Sigmoid colon (tissue), 7 donors: ENCODE data around the gene CC2D1B. TPM values are rescaled to one million over a fixed set of nuclear protein-coding genes. Genes with fewer than 3 reads are reported as not detected.

ENCODE experiments used
- DNase-seq: peaks from one replicate; pipeline ENCODE4 v3.0.0-alpha.2; 2019
- H3K27ac ChIP-seq, 4 donors: fragments of 200-600 bp; sonication (generic); one replicate each; pipeline ENCODE4 v1.5.1; 2016 to 2019; ENCODE audit warnings: mild to moderate bottlenecking in 1 of 4
- H3K27me3 ChIP-seq, 3 donors: fragments of 200-600 bp; sonication (generic); one replicate each; pipeline ENCODE4 v1.5.1; 2019; ENCODE audit warnings: mild to moderate bottlenecking in 1 of 3
- H3K36me3 ChIP-seq, 4 donors: fragments of 200-600 bp; sonication (generic); one replicate each; pipeline ENCODE4 v1.5.1; 2016 to 2019
- H3K4me1 ChIP-seq, 4 donors: fragments of 200-600 bp; sonication (generic); one replicate each; pipeline ENCODE4 v1.5.1; 2017 to 2019
- H3K4me3 ChIP-seq, 4 donors: fragments of 200-600 bp; sonication (generic); one replicate each; pipeline ENCODE4 v1.5.1; 2017 to 2019; ENCODE audit warnings: mild to moderate bottlenecking in 2 of 4, moderate library complexity in 1 of 4
- H3K9me3 ChIP-seq, 4 donors: fragments of 200-600 bp in 3 of 4; sonication (generic) in 3 of 4; one replicate each; pipeline versions ENCODE4 v1.5.1 to v1.6.1; 2013 to 2019
- EP300 ChIP-seq, 4 donors: sonication (generic); formaldehyde crosslinking; IDR thresholded peaks; one replicate each; pipeline ENCODE4 v1.6.1; 2017; ENCODE audit warnings: antibody characterized with exemption in 4 of 4
- POLR2A ChIP-seq, 2 donors: fragments of 450-650 bp; IDR thresholded peaks; one replicate each; pipeline ENCODE4 v1.6.1; 2016; ENCODE audit warnings: antibody characterized with exemption in 2 of 2, mild to moderate bottlenecking in 2 of 2, moderate library complexity in 2 of 2
- POLR2AphosphoS5 ChIP-seq, 4 donors: sonication (generic); formaldehyde crosslinking; IDR thresholded peaks; one replicate each; pipeline ENCODE4 v1.6.1; 2017; ENCODE audit warnings: antibody characterized with exemption in 4 of 4
- WGBS, 2 donors: extraction: QIAGEN DNeasy Blood & Tissue Kit; methylation state at CpG; one replicate each; pipeline ENCODE4 v1.1.7; 2013; 5-methylcytosine and 5-hydroxymethylcytosine counted together
- intact Hi-C: fragments of 100-400 bp; cut with DNase I; formaldehyde crosslinking; loops from one replicate; pipeline ENCODE4 v1.15.1; 2023
- polyA plus RNA-seq, 3 donors: library from polyadenylated mRNA; stranded (reverse); fragments of 200-250 nt; gene quantifications; one replicate each; pipeline ENCODE4 v1.2.3, GENCODE V29; 2013
- total RNA-seq, 4 donors: library from RNA; depleted of rRNA; stranded (reverse); fragments of >200 nt; gene quantifications; one replicate each; pipeline ENCODE4 v1.1.0, GENCODE V29; 2016
- TF ChIP-seq, protein P1 (sequence below), 4 experiments: fragments of 450-650 bp in 3 of 4; fragments of 200-600 bp in 1 of 4; IDR thresholded peaks; one replicate each; pipeline ENCODE4 v1.5.1; 2016 to 2019; ENCODE audit warnings: antibody characterized with exemption in 4 of 4, mild to moderate bottlenecking in 3 of 4, moderate library complexity in 2 of 4
- donor health status: healthy with polysubstance abuse.
- donor health status: Bipolar disorder and iron deficiency.
- donor health status: healthy.

Gene CC2D1B, protein sequence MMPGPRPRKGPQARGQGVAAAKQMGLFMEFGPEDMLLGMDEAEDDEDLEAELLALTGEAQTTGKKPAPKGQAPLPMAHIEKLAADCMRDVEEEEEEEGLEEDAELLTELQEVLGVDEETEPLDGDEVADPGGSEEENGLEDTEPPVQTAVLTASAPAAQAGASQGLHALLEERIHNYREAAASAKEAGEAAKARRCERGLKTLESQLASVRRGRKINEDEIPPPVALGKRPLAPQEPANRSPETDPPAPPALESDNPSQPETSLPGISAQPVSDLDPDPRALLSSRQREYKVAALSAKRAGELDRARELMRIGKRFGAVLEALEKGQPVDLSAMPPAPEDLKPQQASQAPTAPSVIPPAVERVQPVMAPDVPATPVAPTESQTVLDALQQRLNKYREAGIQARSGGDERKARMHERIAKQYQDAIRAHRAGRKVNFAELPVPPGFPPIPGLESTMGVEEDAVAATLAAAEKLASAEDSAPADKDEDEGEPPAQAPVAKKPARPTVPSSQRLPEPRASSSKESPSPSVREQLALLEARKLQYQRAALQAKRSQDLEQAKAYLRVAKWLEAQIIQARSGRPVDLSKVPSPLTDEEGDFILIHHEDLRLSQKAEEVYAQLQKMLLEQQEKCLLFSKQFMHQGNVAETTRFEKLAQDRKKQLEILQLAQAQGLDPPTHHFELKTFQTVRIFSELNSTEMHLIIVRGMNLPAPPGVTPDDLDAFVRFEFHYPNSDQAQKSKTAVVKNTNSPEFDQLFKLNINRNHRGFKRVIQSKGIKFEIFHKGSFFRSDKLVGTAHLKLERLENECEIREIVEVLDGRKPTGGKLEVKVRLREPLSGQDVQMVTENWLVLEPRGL
- 10 to 100 TPM; 15.6 to 20.8 (median 18.2) TPM for total RNA-seq
- 10 to 100 TPM; 14.4 to 26.2 (median 19.2) TPM for polyA plus RNA-seq

DNA sequence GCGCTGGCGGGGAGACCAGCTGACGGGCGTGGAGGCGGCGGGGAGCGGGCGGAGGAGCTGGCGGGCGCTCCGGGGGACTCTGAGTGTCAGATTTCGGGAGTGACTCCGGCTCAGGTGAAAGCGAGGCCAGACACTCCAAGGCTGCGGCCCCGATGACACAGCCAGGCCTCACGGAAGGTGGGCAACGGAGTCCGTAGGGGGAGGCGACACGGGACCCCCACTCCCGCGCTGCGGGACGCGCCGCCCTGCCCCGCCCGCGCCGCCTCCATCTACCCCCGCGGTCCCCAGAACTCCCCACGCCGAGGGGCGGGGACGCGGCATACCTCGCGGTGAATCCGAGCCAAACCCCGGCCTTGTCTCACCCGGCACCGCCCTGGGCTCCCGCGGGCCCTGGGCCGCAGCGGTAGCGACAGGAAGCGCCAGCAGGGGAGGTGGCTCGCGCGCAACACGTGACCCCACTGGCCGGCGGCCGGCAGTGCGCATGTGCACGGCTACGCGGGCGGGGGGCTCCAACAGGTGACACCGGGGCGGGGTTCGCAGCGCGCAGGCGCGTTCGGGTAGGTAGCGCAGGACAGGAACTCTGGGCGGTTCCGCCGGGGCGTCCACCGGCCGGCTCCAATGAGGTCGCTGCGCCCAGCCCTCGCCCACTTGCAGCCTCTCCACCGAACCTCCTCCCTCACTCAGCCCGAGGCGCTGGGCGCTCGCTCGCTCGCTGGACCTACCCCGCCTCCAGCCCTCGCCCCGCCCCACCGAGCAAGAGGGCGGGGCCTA lies at the start of gene CC2D1B:
TSS of gene CC2D1B (minus strand) at position 460 of the 771 bp plus-strand sequence. CDS start 1,585 bp downstream, outside the sequence.
- Histone ChIP-seq H3K27ac (peak within 1 kb of the TSS; percentile 93 to 96 (median 94)), H3K27me3 (no peaks in the 10 kb centered on the region), H3K4me3 (peak within 1 kb of the TSS; percentile 80 to 96 (median 95)), H3K9me3 (no peaks in the 10 kb centered on the region), H3K4me1 (peaks cover 0 to 24% (median 21%) of the 10 kb centered on the region in 4 donors), H3K36me3 (peaks cover 11 to 20% (median 19%) of the 10 kb centered on the region in 4 donors)
- DNase-seq: peak; percentile 99
- WGBS, 2 donors: 0 to 1% methylated on average over 92 of the region's 92 CpGs
- TF ChIP-seq POLR2AphosphoS5 (IDR thresholded peaks at IDR 0.05) (peak; percentile 92 to 96 (median 94)), POLR2A (IDR thresholded peaks at IDR 0.05) (peak; percentile 78 to 79), EP300 (IDR thresholded peaks at IDR 0.05) (peak in 1 of 4 donors; percentile 44)
- TF ChIP-seq, protein P1, sequence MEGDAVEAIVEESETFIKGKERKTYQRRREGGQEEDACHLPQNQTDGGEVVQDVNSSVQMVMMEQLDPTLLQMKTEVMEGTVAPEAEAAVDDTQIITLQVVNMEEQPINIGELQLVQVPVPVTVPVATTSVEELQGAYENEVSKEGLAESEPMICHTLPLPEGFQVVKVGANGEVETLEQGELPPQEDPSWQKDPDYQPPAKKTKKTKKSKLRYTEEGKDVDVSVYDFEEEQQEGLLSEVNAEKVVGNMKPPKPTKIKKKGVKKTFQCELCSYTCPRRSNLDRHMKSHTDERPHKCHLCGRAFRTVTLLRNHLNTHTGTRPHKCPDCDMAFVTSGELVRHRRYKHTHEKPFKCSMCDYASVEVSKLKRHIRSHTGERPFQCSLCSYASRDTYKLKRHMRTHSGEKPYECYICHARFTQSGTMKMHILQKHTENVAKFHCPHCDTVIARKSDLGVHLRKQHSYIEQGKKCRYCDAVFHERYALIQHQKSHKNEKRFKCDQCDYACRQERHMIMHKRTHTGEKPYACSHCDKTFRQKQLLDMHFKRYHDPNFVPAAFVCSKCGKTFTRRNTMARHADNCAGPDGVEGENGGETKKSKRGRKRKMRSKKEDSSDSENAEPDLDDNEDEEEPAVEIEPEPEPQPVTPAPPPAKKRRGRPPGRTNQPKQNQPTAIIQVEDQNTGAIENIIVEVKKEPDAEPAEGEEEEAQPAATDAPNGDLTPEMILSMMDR (IDR thresholded peaks at IDR 0.05): peak in 1 of 4 experiments; percentile 32
- intact Hi-C loops: loop anchor here (5.0 kb wide), 1 partner anchor 224 kb away; the partner anchor contains the start of gene ZFYVE9

DNA sequence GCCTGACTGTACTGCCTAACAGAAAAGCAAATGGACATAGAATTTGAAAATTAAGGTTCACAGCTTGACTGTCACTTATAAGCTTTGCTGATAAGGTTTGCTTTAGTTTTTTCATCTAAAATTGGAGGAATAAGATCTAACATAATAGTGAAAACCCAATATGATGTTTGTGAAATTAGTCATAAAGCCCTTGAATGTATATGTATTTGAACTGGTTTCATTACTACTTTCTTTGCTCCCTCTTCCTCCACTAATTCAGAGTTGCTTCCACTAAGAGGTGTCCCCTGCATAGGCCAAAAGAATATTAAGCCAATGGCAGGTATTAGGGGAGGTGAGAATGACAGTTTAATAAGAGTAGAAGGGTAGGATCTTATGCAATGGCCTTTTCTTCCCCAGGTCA lies 48.9 kb upstream of the CC2D1B start:
- H3K36me3 ChIP-seq: peaks cover 39 to 100% (median 71%) of the 10 kb centered on the region in 4 donors
- no peak for DNase-seq
- no peaks in the 10 kb centered on the region for H3K9me3 ChIP-seq
- no peaks in the 10 kb centered on the region for H3K27me3 ChIP-seq
- intact Hi-C loops: no loop called here
- no peak overlapping the region for H3K4me3 ChIP-seq
- no peaks in the 10 kb centered on the region for H3K4me1 ChIP-seq
- TF ChIP-seq POLR2A (IDR thresholded peaks at IDR 0.05) (no peak), EP300 (IDR thresholded peaks at IDR 0.05) (no peak)
- TF ChIP-seq, protein P1 (IDR thresholded peaks at IDR 0.05): no peak
- H3K27ac ChIP-seq: no peak overlapping the region

- DNase-seq: no peak
- WGBS, 2 donors: 21 to 77% methylated on average over 10 of the region's 10 CpGs
- Histone ChIP-seq H3K9me3 (no peaks in the 10 kb centered on the region), H3K27ac (no peak overlapping the region), H3K4me3 (no peak overlapping the region), H3K36me3 (peaks cover 45 to 100% (median 76%) of the 10 kb centered on the region in 4 donors), H3K27me3 (no peaks in the 10 kb centered on the region), H3K4me1 (no peaks in the 10 kb centered on the region)
- no peak for TF ChIP-seq POLR2A (IDR thresholded peaks at IDR 0.05)
- TF ChIP-seq EP300 (IDR thresholded peaks at IDR 0.05): no peak
- TF ChIP-seq POLR2AphosphoS5 (IDR thresholded peaks at IDR 0.05): no peak
- TF ChIP-seq, protein P1 (IDR thresholded peaks at IDR 0.05): no peak
- intact Hi-C loops: no loop called here
Measured at GRCh38 chr1:52413410-52413989, 47.5 kb upstream of the CC2D1B start.

- no peak for DNase-seq
- Histone ChIP-seq H3K27me3 (no peaks in the 10 kb centered on the region), H3K36me3 (peaks cover 7 to 41% (median 19%) of the 10 kb centered on the region in 4 donors), H3K9me3 (no peaks in the 10 kb centered on the region), H3K4me1 (peaks cover 0 to 26% (median 23%) of the 10 kb centered on the region in 4 donors), H3K4me3 (peak overlapping the region; percentile 56 to 87 (median 78)), H3K27ac (peak overlapping the region; percentile 84 to 90 (median 89))
- WGBS, 2 donors: 1 to 3% methylated on average over 8 of the region's 8 CpGs
- intact Hi-C loops: loop anchor here (1.0 to 10.0 kb wide), 4 partner anchors 38 to 260 kb away; partner anchors contain the start of genes GPX7, TUT4 and ZFYVE9
- TF ChIP-seq POLR2A (IDR thresholded peaks at IDR 0.05) (no peak), EP300 (IDR thresholded peaks at IDR 0.05) (no peak), POLR2AphosphoS5 (IDR thresholded peaks at IDR 0.05) (no peak)
- TF ChIP-seq, protein P1 (IDR thresholded peaks at IDR 0.05): no peak
Measured at GRCh38 chr1:52404975-52405338, 39.0 kb upstream of the CC2D1B start.
